ENCODE data around the gene STK11IP.

DNA sequence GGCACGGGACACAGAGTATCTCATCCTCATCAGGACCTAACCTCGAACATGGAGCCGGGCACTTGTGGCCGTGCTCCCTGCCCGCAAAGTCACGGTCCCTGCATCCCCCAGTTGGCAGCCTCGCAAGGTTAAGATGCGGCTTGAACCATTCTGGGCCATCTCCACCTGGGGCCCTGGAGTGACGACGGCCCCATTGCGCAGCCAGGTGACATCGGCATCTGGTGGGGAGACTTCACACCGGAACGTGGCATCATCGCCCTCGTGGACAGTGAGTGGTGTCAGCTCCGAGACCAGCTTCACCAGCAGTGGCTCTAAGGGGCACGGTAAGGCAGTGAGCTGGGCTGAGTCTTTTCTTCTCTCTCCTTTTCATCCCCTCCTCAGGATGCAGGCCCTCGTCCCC, 41.2 kb upstream of the STK11IP start:
- TF ChIP-seq, protein P1, sequence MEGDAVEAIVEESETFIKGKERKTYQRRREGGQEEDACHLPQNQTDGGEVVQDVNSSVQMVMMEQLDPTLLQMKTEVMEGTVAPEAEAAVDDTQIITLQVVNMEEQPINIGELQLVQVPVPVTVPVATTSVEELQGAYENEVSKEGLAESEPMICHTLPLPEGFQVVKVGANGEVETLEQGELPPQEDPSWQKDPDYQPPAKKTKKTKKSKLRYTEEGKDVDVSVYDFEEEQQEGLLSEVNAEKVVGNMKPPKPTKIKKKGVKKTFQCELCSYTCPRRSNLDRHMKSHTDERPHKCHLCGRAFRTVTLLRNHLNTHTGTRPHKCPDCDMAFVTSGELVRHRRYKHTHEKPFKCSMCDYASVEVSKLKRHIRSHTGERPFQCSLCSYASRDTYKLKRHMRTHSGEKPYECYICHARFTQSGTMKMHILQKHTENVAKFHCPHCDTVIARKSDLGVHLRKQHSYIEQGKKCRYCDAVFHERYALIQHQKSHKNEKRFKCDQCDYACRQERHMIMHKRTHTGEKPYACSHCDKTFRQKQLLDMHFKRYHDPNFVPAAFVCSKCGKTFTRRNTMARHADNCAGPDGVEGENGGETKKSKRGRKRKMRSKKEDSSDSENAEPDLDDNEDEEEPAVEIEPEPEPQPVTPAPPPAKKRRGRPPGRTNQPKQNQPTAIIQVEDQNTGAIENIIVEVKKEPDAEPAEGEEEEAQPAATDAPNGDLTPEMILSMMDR (IDR thresholded peaks at IDR 0.05): no peak
- no peak for TF ChIP-seq POLR2AphosphoS5 (IDR thresholded peaks at IDR 0.05)
